GM12878 (cell line): ENCODE measurements around the gene TMC6. TPM values are rescaled to one million over a fixed set of nuclear protein-coding genes. Genes with fewer than 3 reads are reported as not detected.
A peak's percentile ranks its signal among the peaks of the same experiment; 100 is the strongest.

Experiments
- BMI1 ChIP-seq: fragments of 450-650 bp; IDR thresholded peaks from 2 replicates; pipeline ENCODE4 v1.6.1; 2016; ENCODE audit warnings: mild to moderate bottlenecking, moderate library complexity, borderline replicate concordance
- CREB1 ChIP-seq: IDR thresholded peaks from 2 replicates; pipeline ENCODE4 v1.6.1; 2012; ENCODE audit warnings: low read depth, mild to moderate bottlenecking, inconsistent platforms
- HDGF ChIP-seq: fragments of 450-650 bp; IDR thresholded peaks from 2 replicates; pipeline ENCODE4 v1.6.1; 2016; ENCODE audit warnings: antibody characterized with exemption
- JUNB ChIP-seq: IDR thresholded peaks from 2 replicates; pipeline ENCODE4 v1.6.1; 2016; ENCODE audit warnings: antibody characterized with exemption, mild to moderate bottlenecking
- NFIC ChIP-seq: IDR thresholded peaks from 2 replicates; pipeline ENCODE4 v1.6.1; 2012; ENCODE audit warnings: low read depth, mild to moderate bottlenecking, inconsistent platforms, low read length, moderate library complexity
- NFYA ChIP-seq: IDR thresholded peaks from 2 replicates; pipeline ENCODE4 v1.6.1; 2011; ENCODE audit warnings: low read depth, mild to moderate bottlenecking, low read length, improper control_type of control experiment, borderline replicate concordance
- RB1 ChIP-seq: fragments of 450-650 bp; formaldehyde crosslinking; IDR thresholded peaks from 2 replicates; pipeline ENCODE4 v1.6.1; 2017; ENCODE audit warnings: mild to moderate bottlenecking, borderline replicate concordance
- SIN3A ChIP-seq: IDR thresholded peaks from 2 replicates; pipeline ENCODE4 v1.6.1; 2012; ENCODE audit warnings: low read depth, low read length, improper control_type of control experiment
- SMARCA5 ChIP-seq: fragments of 450-650 bp; IDR thresholded peaks from 2 replicates; pipeline ENCODE4 v1.6.1; 2017; ENCODE audit warnings: mild to moderate bottlenecking
- SREBF1 ChIP-seq: IDR thresholded peaks from 2 replicates; pipeline ENCODE4 v1.6.1; 2012; ENCODE audit warnings: mild to moderate bottlenecking, low read length
- WRNIP1 ChIP-seq: IDR thresholded peaks from 2 replicates; pipeline ENCODE4 v1.6.1; 2011; ENCODE audit warnings: low read depth, low read length, improper control_type of control experiment, borderline replicate concordance
- ZNF207 ChIP-seq: fragments of 450-650 bp; IDR thresholded peaks from 2 replicates; pipeline ENCODE4 v1.6.1; 2014; ENCODE audit warnings: antibody characterized with exemption, mild to moderate bottlenecking, borderline replicate concordance
- ZNF217 ChIP-seq: fragments of 450-650 bp; IDR thresholded peaks from 2 replicates; pipeline ENCODE4 v1.6.1; 2017; ENCODE audit warnings: antibody characterized with exemption, mild to moderate bottlenecking
- polyA plus RNA-seq, 11 experiments: library from polyadenylated mRNA; depleted of rRNA in 4 of 11; unstranded in 6 of 11; stranded (reverse) in 5 of 11; fragments of >200 nt; fragmentation: Nextera tagmentation in 4 of 11; fragmentation: Illumina TruSeq in 1 of 11; extraction: Ambion mirVana in 4 of 11; extraction: Trizol in 1 of 11; gene quantifications; 1 replicate in 1 of 11; 2 replicates in 10 of 11; pipeline versions ENCODE4 v1.2.1 to v1.2.3, GENCODE V29; 2011 to 2016; ENCODE audit warnings: inconsistent platforms in 2 of 11, missing spikeins in 2 of 11, low read depth in 1 of 11
- total RNA-seq, 4 experiments: library from RNA; depleted of rRNA in 3 of 4; stranded (reverse); fragments of >200 nt in 3 of 4; fragmentation: Illumina TruSeq in 1 of 4; extraction: Trizol in 1 of 4; gene quantifications; 2 replicates each; pipeline versions ENCODE4 v1.2.1 to v1.2.3, GENCODE V29; 2013 to 2021
- TF ChIP-seq, protein P1 (sequence below): IDR thresholded peaks from 2 replicates; pipeline ENCODE4 v1.6.1; 2012; ENCODE audit warnings: low read depth, low read length, improper control_type of control experiment

TMC6 gene
- total and polyA plus RNA-seq, 10 of the 15 experiments (the other 5 are each of a cell fraction or from before 2014, with no cell fraction given), result 1.9 to 232 (median 60.6) TPM

DNA sequence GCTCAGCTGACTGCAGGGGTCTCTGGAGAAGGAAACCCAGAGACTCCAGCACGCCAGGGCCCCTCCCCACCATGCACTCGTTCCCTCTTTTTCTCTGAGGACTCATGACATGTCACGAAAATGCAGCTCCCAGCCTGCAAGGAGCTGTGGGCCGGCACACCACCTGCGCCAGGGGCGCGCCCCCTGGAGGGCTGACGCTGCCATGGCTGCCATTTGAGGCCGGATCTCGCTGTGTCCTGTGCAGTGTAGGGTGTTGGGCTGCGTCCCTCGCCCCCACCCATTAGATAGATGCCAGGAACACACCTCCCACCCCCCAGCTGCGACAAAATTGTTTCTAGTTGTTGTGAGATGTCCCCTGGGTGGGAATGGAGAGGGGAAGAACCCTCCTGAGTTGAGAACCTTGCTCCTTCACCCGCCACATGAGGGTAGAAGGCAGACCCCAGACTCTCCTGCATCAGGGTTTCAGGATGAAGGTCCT, 48.0 kb upstream of the TMC6 start (continued):
- TF ChIP-seq RB1 (peak; percentile 50; the same call in 1 of the 2 replicates), ZNF207 (no peak), SREBF1 (no peak), HDGF (no peak), NFIC (no peak), CREB1 (0 out of 2 replicates have a peak, but pooled peaks have one; percentile 36), WRNIP1 (0 out of 2 replicates have a peak, but pooled peaks have one; percentile 40), JUNB (no peak), SIN3A (no peak), NFYA (no peak), BMI1 (no peak), SMARCA5 (no peak; the same call in 1 of the 2 replicates), ZNF217 (no peak)
- TF ChIP-seq, protein P1, sequence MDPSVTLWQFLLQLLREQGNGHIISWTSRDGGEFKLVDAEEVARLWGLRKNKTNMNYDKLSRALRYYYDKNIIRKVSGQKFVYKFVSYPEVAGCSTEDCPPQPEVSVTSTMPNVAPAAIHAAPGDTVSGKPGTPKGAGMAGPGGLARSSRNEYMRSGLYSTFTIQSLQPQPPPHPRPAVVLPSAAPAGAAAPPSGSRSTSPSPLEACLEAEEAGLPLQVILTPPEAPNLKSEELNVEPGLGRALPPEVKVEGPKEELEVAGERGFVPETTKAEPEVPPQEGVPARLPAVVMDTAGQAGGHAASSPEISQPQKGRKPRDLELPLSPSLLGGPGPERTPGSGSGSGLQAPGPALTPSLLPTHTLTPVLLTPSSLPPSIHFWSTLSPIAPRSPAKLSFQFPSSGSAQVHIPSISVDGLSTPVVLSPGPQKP, result 0 out of 2 replicates have a peak, but pooled peaks have one; percentile 25
